Thyroid gland (tissue), 4 donors: ENCODE results near the gene FBXL22.

ENCODE experiments used
- CTCF ChIP-seq, 6 experiments: fragments of 200-600 bp in 3 of 6; fragments of 450-650 bp in 3 of 6; sonication (generic) in 3 of 6; IDR thresholded peaks; one replicate each; pipeline ENCODE4 v1.5.1; 2016 to 2019; ENCODE audit warnings: antibody characterized with exemption in 6 of 6, mild to moderate bottlenecking in 2 of 6, inconsistent platforms in 1 of 6, moderate library complexity in 1 of 6
- POLR2A ChIP-seq, 2 donors: fragments of 450-650 bp; IDR thresholded peaks; one replicate each; pipeline ENCODE4 v1.6.1; 2017; ENCODE audit warnings: antibody characterized with exemption in 2 of 2, mild to moderate bottlenecking in 2 of 2, moderate library complexity in 1 of 2

DNA sequence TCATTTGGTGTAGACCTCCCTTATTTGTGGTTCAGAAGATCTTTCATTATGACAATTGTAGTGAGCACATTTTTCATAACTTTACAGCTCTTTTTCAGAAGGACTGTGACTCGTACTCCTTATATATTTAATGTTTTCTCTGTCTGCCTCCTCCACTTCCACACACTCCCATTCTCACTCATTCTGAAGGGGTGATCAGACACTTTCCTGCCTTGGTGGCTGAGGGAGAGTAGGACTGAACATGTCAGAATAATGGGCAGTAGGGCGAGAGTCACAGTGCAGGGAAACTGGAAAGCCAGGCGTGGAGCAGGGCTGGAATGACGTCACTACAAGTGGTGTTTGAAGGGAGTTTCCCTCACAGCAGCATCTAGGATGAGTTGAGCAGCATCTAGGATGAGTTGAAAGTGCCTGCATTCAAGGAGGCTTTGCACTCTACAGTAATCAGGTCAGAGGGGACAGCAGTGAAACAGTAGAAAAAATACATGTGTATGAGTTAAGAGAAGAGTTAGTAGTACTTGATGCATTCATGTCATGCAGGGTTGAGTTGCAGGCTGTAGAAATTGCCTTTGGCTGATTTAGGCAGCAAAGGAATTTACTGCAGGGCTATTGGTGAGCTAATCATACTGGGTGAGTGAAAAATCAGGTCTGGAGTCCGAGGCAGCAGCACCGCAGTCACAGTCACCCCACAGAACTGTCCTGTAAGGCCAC is 36.3 kb upstream of the FBXL22 start:
- no peak for TF ChIP-seq CTCF (IDR thresholded peaks at IDR 0.05)
- no peak for TF ChIP-seq POLR2A (IDR thresholded peaks at IDR 0.05)
